ENCODE data around the gene OASL.
"Not testable (repeated sequence)": the region's sequence is repeated elsewhere in the genome, so short reads cannot be mapped to it uniquely, and the experiment has no call there.

The OASL gene

DNA sequence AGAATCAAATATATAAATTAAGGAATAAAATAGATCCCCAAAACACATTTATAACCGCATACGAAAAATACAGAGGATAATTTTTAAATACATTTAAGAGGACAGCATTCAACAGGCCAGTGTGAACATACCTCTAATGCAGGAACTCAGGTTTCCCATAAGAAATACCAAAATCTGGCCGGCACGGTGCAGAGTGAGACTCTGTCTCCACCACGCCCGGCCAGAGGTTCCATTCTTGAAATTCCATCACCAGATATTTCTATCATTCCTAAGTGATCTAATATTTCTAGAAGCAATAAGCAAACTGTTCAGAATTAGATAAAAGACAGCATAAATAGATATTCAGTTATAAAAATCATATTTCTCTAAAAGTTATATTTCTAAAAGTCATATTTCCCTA is 30.2 kb upstream of the OASL start:
- Histone ChIP-seq H3K4me3 (replicated peaks; ENCODE audit: low read depth, low read length) (no peak overlapping the region), H3K36me3 (ENCODE audit: control insufficient read depth, insufficient read depth, low read length) (no peaks in the 10 kb centered on the region), H3K27me3 (replicated peaks; ENCODE audit: control insufficient read depth, insufficient read depth, low read length) (no peaks in the 10 kb centered on the region)
- TF ChIP-seq, protein P1, sequence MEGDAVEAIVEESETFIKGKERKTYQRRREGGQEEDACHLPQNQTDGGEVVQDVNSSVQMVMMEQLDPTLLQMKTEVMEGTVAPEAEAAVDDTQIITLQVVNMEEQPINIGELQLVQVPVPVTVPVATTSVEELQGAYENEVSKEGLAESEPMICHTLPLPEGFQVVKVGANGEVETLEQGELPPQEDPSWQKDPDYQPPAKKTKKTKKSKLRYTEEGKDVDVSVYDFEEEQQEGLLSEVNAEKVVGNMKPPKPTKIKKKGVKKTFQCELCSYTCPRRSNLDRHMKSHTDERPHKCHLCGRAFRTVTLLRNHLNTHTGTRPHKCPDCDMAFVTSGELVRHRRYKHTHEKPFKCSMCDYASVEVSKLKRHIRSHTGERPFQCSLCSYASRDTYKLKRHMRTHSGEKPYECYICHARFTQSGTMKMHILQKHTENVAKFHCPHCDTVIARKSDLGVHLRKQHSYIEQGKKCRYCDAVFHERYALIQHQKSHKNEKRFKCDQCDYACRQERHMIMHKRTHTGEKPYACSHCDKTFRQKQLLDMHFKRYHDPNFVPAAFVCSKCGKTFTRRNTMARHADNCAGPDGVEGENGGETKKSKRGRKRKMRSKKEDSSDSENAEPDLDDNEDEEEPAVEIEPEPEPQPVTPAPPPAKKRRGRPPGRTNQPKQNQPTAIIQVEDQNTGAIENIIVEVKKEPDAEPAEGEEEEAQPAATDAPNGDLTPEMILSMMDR (IDR thresholded peaks at IDR 0.05; ENCODE audit: insufficient read depth, low read length, poor library complexity, severe bottlenecking), result no peak
- no peak for DNase-seq (ENCODE audit: extremely low read depth, insufficient read length)

DNA sequence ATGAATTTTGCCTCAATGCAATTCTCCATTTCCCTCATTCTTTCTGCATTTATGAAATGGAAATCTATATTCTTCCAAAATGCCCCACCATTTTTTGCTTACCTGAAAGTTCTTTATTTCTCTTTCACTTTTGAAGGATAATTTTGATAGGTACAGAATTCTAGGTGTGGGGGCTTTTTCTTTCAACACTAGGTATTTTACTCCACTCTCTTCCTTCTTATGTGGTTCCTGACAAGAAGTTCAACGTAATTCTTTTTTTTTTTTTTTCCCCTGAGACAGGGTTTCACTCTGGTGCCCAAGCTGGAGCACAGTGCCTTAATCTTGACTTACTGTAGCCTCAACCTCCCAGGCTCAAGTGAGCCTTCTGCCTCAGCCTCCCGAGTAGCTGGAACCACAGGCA is 26.3 kb upstream of the OASL start:
- H3K36me3 ChIP-seq (ENCODE audit: control insufficient read depth, insufficient read depth, low read length), result no peaks in the 10 kb centered on the region
- no peak for DNase-seq (ENCODE audit: extremely low read depth, insufficient read length)
- H3K4me3 ChIP-seq (replicated peaks; ENCODE audit: low read depth, low read length), result no peak overlapping the region
- TF ChIP-seq, protein P1 (IDR thresholded peaks at IDR 0.05; ENCODE audit: insufficient read depth, low read length, poor library complexity, severe bottlenecking), result no peak
- H3K27me3 ChIP-seq (replicated peaks; ENCODE audit: control insufficient read depth, insufficient read depth, low read length), result no peaks in the 10 kb centered on the region

DNA sequence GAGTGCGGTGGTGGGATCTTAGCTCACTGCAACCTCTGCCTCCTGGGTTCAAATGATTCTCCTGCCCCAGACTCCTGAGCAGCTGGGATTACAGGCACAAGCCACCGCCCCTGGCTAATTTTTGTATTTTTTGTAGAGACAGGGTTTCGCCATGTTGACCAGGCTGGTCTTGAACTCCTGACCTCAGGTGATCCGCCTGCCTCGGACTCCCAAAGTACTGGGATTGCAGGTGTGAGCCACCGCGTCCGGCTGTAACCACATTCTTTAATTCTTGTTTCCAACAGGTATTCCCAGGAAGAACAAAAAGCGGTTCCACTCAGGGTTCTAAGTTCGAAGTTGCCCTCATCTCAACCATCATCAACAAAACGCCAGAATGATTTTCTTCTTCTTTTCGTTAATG is 25.5 kb upstream of the OASL start:
- DNase-seq (ENCODE audit: extremely low read depth, insufficient read length); H3K36me3 ChIP-seq (ENCODE audit: control insufficient read depth, insufficient read depth, low read length); H3K4me3 ChIP-seq (replicated peaks; ENCODE audit: low read depth, low read length); H3K27me3 ChIP-seq (replicated peaks; ENCODE audit: control insufficient read depth, insufficient read depth, low read length): not testable (repeated sequence)

DNA sequence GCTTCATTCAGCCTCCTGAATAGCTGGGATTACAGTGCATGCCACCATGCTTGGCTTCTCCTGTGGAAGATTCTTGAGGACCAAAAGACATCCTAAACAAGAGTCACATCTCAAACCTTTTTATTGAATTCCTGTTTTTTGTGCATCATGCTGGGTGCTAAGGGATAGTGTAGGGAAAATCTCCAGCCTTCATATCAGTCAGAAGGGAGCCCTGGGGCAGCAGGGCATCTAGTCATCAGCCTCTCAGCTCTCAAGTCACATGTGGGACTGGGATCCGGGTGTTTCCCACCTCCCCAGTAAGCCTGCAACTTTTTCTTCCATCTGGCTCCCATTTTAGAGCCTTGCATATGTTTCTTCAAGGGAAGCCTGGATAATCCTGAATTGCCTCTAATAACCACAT is 25.1 kb upstream of the OASL start:
- Histone ChIP-seq H3K36me3 (ENCODE audit: control insufficient read depth, insufficient read depth, low read length) (no peaks in the 10 kb centered on the region), H3K27me3 (replicated peaks; ENCODE audit: control insufficient read depth, insufficient read depth, low read length) (no peaks in the 10 kb centered on the region), H3K4me3 (replicated peaks; ENCODE audit: low read depth, low read length) (no peak overlapping the region)
- TF ChIP-seq, protein P1 (IDR thresholded peaks at IDR 0.05; ENCODE audit: insufficient read depth, low read length, poor library complexity, severe bottlenecking), result no peak
- DNase-seq (ENCODE audit: extremely low read depth, insufficient read length), result no peak

DNA sequence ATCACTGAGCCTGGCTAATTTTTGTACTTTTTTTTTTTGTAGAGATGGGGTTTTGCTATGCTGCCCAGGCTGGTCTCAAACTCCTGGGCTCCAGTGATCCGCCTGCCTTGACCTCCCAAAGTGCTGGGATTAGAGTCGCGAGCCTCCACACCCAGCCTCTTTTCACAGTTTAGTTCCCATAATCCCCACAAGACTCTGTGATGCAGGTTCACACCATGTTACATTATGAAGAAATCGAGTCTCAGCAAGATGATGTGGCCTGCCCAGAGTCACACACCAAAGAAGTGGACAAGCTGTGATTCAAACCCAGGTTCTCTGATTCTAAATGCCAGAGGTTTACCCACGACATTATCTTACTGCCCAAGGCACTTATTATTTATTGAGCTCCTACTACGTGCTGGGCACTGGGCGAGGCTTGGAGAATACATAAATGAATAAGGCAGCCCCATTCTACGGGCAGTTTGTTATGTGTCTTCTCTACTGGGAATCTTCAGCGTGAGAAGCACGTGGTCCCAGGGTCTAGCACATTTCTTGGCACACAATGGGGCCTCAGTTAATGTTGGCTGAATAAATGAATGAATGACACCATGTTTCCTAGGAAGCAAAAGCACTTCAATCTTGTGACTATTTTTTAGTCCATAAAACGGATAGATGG is 23.5 kb upstream of the OASL start:
- Histone ChIP-seq H3K36me3 (ENCODE audit: control insufficient read depth, insufficient read depth, low read length) (no peaks in the 10 kb centered on the region), H3K27me3 (replicated peaks; ENCODE audit: control insufficient read depth, insufficient read depth, low read length) (no peaks in the 10 kb centered on the region), H3K4me3 (replicated peaks; ENCODE audit: low read depth, low read length) (no peak overlapping the region)
- DNase-seq (ENCODE audit: extremely low read depth, insufficient read length), result no peak
- TF ChIP-seq, protein P1 (IDR thresholded peaks at IDR 0.05; ENCODE audit: insufficient read depth, low read length, poor library complexity, severe bottlenecking), result no peak

DNA sequence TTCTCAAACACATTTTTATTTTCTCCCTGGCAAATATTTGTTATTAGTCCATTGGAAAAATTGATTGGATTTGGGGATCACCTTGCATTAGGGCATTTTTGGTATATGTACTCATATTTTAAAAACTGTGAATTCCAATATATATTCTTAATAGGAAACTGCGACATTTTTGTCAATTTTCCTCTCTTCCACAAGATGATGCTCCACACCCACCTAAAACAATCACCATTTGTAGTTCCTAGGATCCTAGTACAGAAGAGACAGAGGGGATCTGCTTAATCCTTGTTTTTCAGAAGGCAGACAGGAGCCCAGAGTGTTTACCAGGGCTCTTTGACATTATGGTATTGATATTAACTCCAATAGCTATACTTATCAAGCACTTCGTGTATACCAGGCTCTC is 22.8 kb upstream of the OASL start:
- Histone ChIP-seq H3K36me3 (ENCODE audit: control insufficient read depth, insufficient read depth, low read length) (no peaks in the 10 kb centered on the region), H3K27me3 (replicated peaks; ENCODE audit: control insufficient read depth, insufficient read depth, low read length) (no peaks in the 10 kb centered on the region), H3K4me3 (replicated peaks; ENCODE audit: low read depth, low read length) (no peak overlapping the region)
- no peak for DNase-seq (ENCODE audit: extremely low read depth, insufficient read length)
- TF ChIP-seq, protein P1 (IDR thresholded peaks at IDR 0.05; ENCODE audit: insufficient read depth, low read length, poor library complexity, severe bottlenecking), result no peak

Measured in GM06990 (cell line).